ENCODE measurements around the gene OR51A4. TPM values are rescaled to one million over a fixed set of nuclear protein-coding genes. Genes with fewer than 3 reads are reported as not detected.

Gene OR51A4
- total and polyA plus RNA-seq, 10 of the 15 experiments (the other 5 are each of a cell fraction or from before 2014, with no cell fraction given), result not detected

DNA sequence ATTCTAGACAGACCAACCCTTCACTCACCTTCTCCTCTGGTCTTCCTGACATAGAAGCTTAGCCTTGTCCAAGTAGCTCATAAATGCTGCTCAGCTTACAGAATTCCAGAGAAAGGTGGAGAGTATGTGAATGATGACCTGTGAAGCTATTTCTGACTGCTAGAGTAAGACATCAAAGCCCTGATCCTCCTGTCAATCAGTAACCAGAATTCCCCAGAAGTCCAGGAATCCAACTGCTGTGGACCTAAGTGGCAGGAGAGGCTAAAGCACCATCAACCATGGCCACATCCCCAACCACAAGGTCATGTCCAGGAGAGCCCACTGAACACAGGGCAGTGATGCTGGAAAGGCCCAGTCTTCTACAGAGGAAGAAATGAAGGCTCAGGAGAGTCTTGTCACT is 30.8 kb downstream of the OR51A4 start:
- no peak for TF ChIP-seq ELK1 (IDR thresholded peaks at IDR 0.05; ENCODE audit: low read depth, low read length)
- TF ChIP-seq TCF7 (IDR thresholded peaks at IDR 0.05; ENCODE audit: borderline replicate concordance), result no peak
- no peak for TF ChIP-seq ZSCAN29 (IDR thresholded peaks at IDR 0.05)
- no peak for TF ChIP-seq EP300 (IDR thresholded peaks at IDR 0.05; ENCODE audit: borderline replicate concordance in 1 of 2, control insufficient read depth in 1 of 2, low read depth in 2 of 2, low read length in 2 of 2)
- TF ChIP-seq ZNF384 (IDR thresholded peaks at IDR 0.05; ENCODE audit: borderline replicate concordance, low read depth, low read length), result no peak
- TF ChIP-seq, protein P1, sequence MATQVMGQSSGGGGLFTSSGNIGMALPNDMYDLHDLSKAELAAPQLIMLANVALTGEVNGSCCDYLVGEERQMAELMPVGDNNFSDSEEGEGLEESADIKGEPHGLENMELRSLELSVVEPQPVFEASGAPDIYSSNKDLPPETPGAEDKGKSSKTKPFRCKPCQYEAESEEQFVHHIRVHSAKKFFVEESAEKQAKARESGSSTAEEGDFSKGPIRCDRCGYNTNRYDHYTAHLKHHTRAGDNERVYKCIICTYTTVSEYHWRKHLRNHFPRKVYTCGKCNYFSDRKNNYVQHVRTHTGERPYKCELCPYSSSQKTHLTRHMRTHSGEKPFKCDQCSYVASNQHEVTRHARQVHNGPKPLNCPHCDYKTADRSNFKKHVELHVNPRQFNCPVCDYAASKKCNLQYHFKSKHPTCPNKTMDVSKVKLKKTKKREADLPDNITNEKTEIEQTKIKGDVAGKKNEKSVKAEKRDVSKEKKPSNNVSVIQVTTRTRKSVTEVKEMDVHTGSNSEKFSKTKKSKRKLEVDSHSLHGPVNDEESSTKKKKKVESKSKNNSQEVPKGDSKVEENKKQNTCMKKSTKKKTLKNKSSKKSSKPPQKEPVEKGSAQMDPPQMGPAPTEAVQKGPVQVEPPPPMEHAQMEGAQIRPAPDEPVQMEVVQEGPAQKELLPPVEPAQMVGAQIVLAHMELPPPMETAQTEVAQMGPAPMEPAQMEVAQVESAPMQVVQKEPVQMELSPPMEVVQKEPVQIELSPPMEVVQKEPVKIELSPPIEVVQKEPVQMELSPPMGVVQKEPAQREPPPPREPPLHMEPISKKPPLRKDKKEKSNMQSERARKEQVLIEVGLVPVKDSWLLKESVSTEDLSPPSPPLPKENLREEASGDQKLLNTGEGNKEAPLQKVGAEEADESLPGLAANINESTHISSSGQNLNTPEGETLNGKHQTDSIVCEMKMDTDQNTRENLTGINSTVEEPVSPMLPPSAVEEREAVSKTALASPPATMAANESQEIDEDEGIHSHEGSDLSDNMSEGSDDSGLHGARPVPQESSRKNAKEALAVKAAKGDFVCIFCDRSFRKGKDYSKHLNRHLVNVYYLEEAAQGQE (IDR thresholded peaks at IDR 0.05; ENCODE audit: low read depth, low read length), result no peak
- no peak for TF ChIP-seq SREBF2 (IDR thresholded peaks at IDR 0.05; ENCODE audit: low read length)
- TF ChIP-seq ZBTB11 (CRISPR knock-in tag; IDR thresholded peaks at IDR 0.05), result no peak
- no peak for TF ChIP-seq NFYA (IDR thresholded peaks at IDR 0.05; ENCODE audit: borderline replicate concordance, low read depth, low read length)
- no peak for TF ChIP-seq MTA2 (IDR thresholded peaks at IDR 0.05; ENCODE audit: low read depth)
- no peak for TF ChIP-seq RUNX3 (IDR thresholded peaks at IDR 0.05; ENCODE audit: low read length)
- TF ChIP-seq NR2F1 (conservative IDR thresholded peaks at IDR 0.05), result no peak
- no peak for TF ChIP-seq WRNIP1 (IDR thresholded peaks at IDR 0.05; ENCODE audit: borderline replicate concordance, low read depth, low read length)
- TF ChIP-seq RAD51 (IDR thresholded peaks at IDR 0.05), result no peak
- no peak for TF ChIP-seq SIN3A (IDR thresholded peaks at IDR 0.05; ENCODE audit: low read depth, low read length)
- TF ChIP-seq STAT1 (conservative IDR thresholded peaks at IDR 0.05), result no peak
- TF ChIP-seq HDGF (IDR thresholded peaks at IDR 0.05), result no peak
- Histone ChIP-seq H3K36me3 (ENCODE audit: control insufficient read depth in 2 of 2, insufficient read depth in 2 of 2, low read length in 1 of 2) (no peaks in the 10 kb centered on the region), H3K9ac (ENCODE audit: control insufficient read depth, insufficient read depth, low read length) (no peak overlapping the region), H3K27ac (ENCODE audit: control insufficient read depth, insufficient read depth) (no peak overlapping the region), H3K4me1 (ENCODE audit: control insufficient read depth, insufficient read depth, low read length) (no peaks in the 10 kb centered on the region), H3K9me3 (replicated peaks; ENCODE audit: control insufficient read depth, insufficient read depth, low read length) (no peaks in the 10 kb centered on the region), H3K4me2 (ENCODE audit: control insufficient read depth, insufficient read depth) (no peak overlapping the region), H2AFZ (ENCODE audit: control insufficient read depth, low read depth, low read length) (no peak overlapping the region), H3K4me3 (no peak overlapping the region), H4K20me1 (ENCODE audit: control insufficient read depth, insufficient read depth) (no peaks in the 10 kb centered on the region), H3K79me2 (ENCODE audit: control insufficient read depth, insufficient read depth, low read length) (no peaks in the 10 kb centered on the region), H3K27me3 (replicated peaks in 1 of 2; ENCODE audit: control insufficient read depth in 2 of 2, insufficient read depth in 2 of 2, low read length in 1 of 2) (no peaks in the 10 kb centered on the region)
- intact Hi-C loops (cut with micrococcal nuclease; ENCODE audit: unreplicated experiment) (no loop called here), in situ Hi-C loops (cut with MboI) (no loop called here)
- ChIA-PET SMC1A (ENCODE audit: uncharacterized antibody, unreplicated experiment) (interaction anchor here (1.1 to 2.1 kb wide), 2 partner anchors 11 to 15 kb away, joined by 3 to 7 read pairs; no protein-coding TSS in a partner anchor), RAD21 (ENCODE audit: unreplicated experiment) (no interaction called here), CTCF (interaction anchor here (0.8 to 1.2 kb wide), 2 partner anchors 17 to 280 kb away, joined by 3 read pairs; partner anchors contain the start of gene OR51D1), POLR2A (no interaction called here)
- DNase-seq (ENCODE audit: low read depth, low spot score) (no peak), FAIRE-seq (no peak), ATAC-seq (no peak)
- no TSS peak for BruUV-seq (replicated peaks)

Data from GM12878 (cell line).